Mucosa of gallbladder (tissue), 1 donor: Measurements from ENCODE around the gene SDK2. TPM values are rescaled to one million over a fixed set of nuclear protein-coding genes. Genes with fewer than 3 reads are reported as not detected.
"Not testable (repeated sequence)": the region's sequence is repeated elsewhere in the genome, so short reads cannot be mapped to it uniquely, and the experiment has no call there.

Experiments used
- DNase-seq: peaks from one replicate; pipeline ENCODE4 v3.0.0-alpha.2; 2020; ENCODE audit warnings: low spot score
- total RNA-seq: library from RNA; stranded (reverse); gene quantifications from one replicate; pipeline ENCODE4 v1.2.1, GENCODE V29; 2021
- donor health status: DM: no; HTN: no; CAD: no.

The SDK2 gene
- total RNA-seq, 1 donor from 2014 or later = 12.9 TPM

DNA sequence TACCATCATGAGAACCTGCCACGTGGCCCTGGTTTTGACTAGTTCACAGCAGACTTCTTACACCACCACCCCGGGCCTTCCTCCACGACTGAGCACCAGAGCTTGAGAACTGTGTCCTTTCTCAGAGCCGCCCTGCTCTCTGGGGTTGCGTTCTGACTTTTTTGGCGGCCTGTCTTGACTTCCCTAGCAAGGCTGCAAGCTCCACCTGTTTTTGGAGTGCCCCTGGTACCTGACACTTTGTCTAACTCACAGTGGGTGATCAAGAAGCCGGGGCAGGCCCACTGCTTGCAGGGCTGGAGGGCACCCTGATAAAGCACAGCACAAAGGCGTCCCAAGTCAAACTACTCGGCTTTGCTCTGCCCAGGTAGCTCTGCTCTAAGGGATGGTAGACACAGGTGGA is 154.3 kb downstream of the SDK2 start:
- DNase-seq = no peak

- no peak for DNase-seq
Observed at GRCh38 chr17:73489333-73489732, 154.9 kb downstream of the SDK2 start.

- DNase-seq = no peak
Observed at GRCh38 chr17:73485130-73485529, 159.1 kb downstream of the SDK2 start.

GRCh38 chr17:73482894-73483293 is 161.4 kb downstream of the SDK2 start:
- no peak for DNase-seq

DNA sequence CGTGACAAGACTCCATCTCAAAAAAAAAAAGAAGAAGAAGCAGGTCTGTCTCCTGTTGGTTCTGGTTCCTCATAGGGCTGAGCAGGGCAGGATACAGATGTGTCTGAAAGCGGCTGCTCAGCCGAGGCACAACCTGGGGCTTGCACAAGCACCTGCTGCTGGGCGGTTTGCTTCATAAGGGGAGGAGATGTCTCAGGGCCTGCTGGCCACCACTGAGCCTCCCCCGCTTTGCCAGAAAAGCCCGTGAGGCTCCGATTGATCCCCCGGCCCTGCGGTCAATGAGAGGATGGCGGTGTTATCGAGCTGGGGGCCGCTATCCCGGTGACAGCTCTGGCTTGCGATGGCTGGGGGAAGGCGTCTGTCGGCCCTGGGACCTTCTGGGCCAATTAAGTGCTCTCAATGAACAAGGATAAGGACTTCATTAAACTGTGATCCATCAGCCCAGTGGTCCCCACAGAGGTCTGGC is 162.0 kb downstream of the SDK2 start:
- no peak for DNase-seq

- no peak for DNase-seq
Observed at GRCh38 chr17:73481676-73482075, 162.6 kb downstream of the SDK2 start.

- no peak for DNase-seq
Observed at GRCh38 chr17:73480740-73481139, 163.5 kb downstream of the SDK2 start.

GRCh38 chr17:73478768-73479424 is 165.3 kb downstream of the SDK2 start:
- no peak for DNase-seq

- no peak for DNase-seq
Observed at GRCh38 chr17:73478334-73478733, 165.9 kb downstream of the SDK2 start.

DNA sequence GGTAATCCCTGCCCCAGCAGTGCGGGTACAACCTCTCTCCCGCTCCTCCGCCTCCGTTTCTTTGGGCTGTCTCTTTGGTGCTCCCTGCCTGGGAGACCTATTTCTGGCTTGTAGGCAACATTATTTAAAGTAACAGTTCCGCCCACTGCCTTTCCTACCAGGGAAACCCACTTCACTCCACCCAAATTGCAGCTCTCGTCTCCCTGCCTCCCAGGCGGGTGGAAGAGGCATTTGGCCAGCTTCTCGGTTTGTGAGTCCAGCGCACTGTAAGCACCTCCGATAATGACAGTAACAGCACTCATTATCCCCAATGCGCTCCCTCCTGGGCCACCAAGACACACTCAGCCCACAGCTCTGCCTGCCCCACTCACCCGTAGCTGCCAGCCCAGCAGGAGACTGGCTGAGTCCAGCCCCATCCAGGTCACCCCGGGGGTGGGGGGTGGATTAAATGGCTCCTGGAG is 167.3 kb downstream of the SDK2 start:
- DNase-seq = no peak

DNA sequence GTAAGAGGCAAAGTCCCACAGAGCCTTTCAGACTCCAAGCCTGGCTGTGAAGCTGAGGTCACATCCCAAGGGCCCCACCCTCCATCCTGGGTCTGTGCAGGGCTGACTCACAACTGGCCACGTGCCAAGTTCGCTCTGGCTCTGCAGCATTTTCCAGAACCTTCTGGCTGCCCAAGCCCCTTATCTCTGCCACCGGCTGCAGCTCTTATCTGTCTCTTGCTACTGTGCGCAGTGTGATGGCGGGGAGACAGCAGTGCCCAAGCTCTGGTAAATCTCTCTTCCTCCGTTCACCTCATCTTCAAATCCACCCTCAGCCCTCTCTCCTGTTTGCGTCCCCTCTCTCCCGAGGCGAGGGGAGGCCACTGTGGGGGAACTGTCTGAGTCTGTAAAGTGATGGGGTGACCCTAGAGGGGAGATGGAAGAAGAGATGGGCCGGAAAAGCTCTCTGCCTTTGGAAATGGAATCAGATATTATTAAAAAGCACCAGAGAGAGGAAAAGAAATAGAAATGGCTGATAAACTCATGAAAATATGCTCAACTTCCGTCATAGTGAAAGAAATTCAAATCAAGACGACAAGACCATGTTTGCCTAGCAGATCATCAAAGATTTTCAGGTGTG is 169.8 kb downstream of the SDK2 start:
- DNase-seq = peak; percentile 90

- not testable (repeated sequence) for DNase-seq
Observed at GRCh38 chr17:73472715-73473114, 171.5 kb downstream of the SDK2 start.

GRCh38 chr17:73471924-73472323 is 172.3 kb downstream of the SDK2 start:
- no peak for DNase-seq

DNA sequence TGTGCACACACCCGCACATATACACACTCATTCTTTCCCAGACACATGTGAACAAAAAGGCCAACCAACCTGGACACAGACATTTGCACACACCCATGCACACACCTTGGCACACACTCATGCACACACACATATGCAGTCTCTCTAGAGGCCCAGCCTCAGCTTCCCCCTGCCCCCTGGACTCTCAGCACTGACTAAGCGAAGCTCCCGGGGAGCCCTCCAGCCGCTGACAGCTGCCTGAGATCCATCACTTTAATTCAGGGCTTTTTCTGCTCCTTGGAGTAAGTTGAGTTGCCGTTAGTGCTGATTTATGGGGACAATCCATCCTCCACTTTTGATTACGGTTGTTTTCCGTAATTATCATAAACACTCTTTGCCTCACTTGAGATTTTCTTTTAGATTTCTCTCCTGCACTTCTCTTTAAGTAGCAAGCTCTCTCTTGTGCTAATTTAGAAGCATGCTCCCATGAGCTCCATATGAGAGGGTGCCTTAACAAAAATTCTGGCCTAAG is 173.9 kb downstream of the SDK2 start:
- DNase-seq = no peak

GRCh38 chr17:73469311-73469710 is 174.9 kb downstream of the SDK2 start:
- DNase-seq = no peak

DNA sequence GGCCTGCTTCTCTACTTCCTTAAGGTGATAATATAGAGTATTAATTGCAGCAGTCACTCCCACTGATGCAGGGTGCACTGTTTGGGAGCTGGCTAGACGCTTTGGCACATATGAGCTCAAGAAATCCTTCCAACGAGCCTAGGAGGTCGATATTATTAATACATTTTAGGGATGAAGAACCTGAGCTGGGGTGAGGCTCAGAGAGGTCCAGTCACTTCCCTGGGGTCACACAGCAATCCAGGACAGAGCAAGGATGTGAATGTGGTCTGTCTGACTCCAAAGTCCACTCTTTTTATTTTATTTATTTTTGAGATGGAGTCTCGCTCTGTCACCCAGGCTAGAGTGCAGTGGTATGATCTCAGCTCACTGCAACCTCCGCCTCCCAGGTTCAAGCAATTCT is 176.0 kb downstream of the SDK2 start:
- DNase-seq = no peak

GRCh38 chr17:73467651-73468050 is 176.6 kb downstream of the SDK2 start:
- DNase-seq = no peak

DNA sequence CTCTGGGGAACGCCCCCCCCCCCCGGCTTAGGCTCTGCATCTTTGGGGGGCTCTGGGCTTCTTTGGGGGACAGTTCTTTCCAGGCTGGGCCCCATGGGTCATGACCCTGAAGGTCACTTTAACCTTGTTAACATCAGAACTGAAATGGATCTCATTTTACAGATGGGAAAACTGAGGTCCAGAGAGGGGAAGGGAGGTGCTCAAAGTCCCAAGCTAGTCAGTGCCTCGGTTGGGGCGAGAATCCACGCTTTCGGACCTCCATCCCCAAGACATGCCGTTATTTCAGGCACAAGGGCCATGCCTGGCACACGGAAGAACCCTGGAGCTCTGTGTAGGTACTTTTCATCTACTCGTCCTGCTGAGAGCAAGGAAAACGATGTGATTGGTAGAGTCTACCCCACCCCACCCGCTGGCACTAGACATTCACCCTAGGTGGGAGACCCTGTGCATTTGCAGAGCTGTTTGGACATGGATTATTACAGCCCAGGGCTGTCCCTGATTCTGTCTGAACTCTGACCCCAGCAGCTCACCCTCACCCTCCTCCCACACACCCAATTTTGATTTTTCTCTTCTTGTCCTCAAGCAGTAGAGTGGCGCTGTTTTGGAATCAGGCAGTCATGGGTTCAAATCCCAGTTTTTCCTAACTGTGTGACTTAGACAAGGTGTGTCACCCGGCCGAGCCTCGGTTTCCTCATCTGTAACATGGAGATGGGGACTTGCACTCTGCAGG is 177.4 kb downstream of the SDK2 start:
- no peak for DNase-seq

DNA sequence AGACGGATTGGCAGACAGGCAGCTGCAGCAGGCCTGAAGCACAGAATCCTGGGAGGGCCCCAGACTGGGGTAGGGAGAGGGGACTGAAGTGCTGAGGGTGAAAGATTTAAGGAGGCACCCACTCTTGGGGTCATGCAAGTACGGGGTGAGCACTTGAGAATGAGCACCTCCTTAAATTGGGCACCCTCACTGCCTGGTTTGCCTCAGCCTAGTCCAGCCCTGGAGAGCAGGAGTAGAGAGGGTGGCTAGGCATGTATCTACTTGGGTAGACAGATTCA is 178.4 kb downstream of the SDK2 start:
- no peak for DNase-seq

DNA sequence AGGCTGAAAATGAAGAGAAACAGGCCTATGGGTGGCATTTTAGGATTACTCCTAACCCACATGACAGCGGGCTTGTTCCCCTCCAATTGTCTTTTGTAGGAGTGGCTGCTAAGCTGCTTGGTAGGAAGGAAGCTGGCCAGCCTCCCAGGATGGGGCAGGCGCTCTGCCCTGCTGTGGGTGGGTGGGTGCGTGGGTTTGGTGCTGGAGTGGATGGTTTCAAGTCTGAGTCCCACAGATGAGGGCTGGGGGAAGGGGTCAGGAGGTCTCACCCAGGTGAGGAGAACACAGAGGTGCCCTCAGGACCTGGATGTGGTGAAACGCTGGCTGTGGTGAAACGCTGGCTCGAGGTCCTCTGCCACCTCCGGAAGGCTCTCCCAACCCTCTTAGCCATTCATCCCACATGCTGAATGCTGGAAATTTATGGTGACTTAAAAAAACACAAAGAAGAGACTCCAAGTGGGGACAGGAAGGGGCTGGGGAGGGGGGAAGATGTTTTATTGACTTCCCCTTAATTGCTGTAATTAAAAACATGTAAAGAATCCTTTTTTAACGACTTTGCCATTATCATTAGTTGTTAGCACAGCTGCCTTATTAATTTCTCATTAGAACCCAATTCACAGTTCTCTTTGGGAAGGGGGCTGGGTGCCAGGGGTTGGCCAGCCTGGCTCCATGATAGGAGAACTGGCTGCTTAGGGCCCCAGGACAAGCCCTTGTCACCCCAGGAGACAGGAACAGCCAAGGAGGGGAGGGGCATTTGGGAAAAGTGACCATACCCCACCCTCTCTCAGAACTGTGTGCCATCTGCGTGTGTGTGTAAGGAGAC is 178.9 kb downstream of the SDK2 start:
- DNase-seq = no peak

GRCh38 chr17:73464447-73464846 is 179.8 kb downstream of the SDK2 start:
- no peak for DNase-seq

DNA sequence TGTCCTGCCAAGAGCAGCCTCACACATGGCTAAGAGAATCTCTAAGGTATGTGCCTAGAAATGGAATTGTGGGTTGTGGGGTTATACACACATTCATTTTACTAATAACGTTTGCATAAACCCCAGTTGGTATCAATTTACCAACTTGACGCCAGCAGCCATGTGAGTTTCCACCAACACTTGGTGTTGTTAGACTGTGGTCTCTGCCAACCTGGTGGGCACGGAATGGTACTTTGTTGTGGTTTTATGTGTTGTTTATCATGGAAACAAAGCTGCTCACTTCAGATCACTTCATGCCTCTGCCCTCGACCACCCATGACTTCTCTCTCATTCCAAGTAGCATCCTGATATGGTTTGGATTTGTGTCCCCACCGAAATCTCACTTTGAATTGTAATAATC is 180.4 kb downstream of the SDK2 start:
- no peak for DNase-seq
